ENCODE measurements around the gene RAI1.
A peak's percentile ranks its signal among the peaks of the same experiment; 100 is the strongest.

DNA sequence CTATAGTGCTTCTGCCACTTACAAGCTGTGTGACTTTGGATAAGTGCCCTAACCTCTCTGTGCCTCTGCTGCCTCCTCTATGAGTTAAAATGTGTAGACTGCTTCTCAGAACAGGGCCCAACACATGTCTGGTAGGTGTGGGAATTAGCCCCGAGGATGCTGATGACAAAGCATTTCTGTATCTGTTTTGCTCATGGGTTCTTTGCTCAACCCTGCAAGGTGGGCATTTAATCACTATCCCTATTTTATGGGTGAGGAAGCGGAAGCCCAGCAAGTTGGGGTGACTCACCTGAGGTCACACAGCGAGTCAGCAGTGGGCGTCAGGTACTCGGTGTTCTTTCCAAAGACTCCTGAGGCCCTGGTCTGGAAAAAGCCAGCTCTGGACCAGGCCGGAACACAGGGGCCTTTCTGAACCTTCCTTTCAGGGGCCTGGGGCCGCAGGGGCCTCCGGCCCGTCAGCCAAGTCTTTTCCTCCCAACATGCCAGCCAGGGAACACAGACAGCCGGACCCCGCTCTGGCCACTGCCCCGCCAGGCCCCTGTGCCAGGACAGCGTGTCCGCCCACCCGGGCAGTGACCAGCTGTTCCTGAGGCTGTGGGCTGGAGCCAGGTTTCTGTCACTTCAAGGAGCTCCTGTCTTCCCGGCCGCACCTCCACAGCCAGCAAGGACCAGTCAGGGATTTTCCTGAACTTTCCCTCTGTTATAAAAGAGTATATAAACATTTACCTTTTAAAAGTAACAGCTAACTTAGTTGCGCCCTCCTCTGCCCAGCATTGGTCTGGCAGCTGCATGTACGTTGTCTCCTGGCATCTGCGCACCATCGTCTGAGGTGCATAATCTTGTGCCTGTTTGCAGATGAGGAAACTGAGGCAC is 93.0 kb downstream of the RAI1 start:
- TF ChIP-seq, protein P1, sequence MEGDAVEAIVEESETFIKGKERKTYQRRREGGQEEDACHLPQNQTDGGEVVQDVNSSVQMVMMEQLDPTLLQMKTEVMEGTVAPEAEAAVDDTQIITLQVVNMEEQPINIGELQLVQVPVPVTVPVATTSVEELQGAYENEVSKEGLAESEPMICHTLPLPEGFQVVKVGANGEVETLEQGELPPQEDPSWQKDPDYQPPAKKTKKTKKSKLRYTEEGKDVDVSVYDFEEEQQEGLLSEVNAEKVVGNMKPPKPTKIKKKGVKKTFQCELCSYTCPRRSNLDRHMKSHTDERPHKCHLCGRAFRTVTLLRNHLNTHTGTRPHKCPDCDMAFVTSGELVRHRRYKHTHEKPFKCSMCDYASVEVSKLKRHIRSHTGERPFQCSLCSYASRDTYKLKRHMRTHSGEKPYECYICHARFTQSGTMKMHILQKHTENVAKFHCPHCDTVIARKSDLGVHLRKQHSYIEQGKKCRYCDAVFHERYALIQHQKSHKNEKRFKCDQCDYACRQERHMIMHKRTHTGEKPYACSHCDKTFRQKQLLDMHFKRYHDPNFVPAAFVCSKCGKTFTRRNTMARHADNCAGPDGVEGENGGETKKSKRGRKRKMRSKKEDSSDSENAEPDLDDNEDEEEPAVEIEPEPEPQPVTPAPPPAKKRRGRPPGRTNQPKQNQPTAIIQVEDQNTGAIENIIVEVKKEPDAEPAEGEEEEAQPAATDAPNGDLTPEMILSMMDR (IDR thresholded peaks at IDR 0.05) = peak in 4 of 6 experiments; percentile 15 to 65 (median 58)
- TF ChIP-seq POLR2A (IDR thresholded peaks at IDR 0.05) = no peak
